Natural killer cell treated with Interleukin-12 subunit alpha and Interleukin-12 subunit beta and Interleukin-15 and Interleukin-18, amount 100 ng/mL, for 72 hours (primary cell): ENCODE data around the gene DDX59. TPM values are rescaled to one million over a fixed set of nuclear protein-coding genes. Genes with fewer than 3 reads are reported as not detected.
A peak's percentile ranks its signal among the peaks of the same experiment; 100 is the strongest.

Experiments
- ATAC-seq, 2 donors: fragments of 150-1000 bp; cut with Tn5 transposase in 1 of 2; sonication (Bioruptor Pico), chemical (Tn5 transposase) in 1 of 2; 2 replicates each; pipeline ENCODE4 v1.10.0; 2021
- DNase-seq: peaks from one replicate; pipeline ENCODE4 v3.0.0; 2022; ENCODE audit warnings: low spot score
- H3K27ac Mint-ChIP-seq, 2 donors: 1 replicate in 1 of 2; 2 replicates in 1 of 2; pipeline ENCODE4 v1.8.0; 2022; ENCODE audit warnings: mixed read lengths in 2 of 2, mild to moderate bottlenecking in 1 of 2, moderate library complexity in 1 of 2
- H3K27me3 Mint-ChIP-seq, 2 donors: 1 replicate in 1 of 2; 2 replicates in 1 of 2; pipeline ENCODE4 v1.8.0; 2022; ENCODE audit warnings: mixed read lengths in 2 of 2
- H3K36me3 Mint-ChIP-seq: one replicate; pipeline ENCODE4 v1.8.0; 2022; ENCODE audit warnings: mixed read lengths
- H3K4me1 Mint-ChIP-seq, 2 donors: 1 replicate in 1 of 2; 2 replicates in 1 of 2; pipeline ENCODE4 v1.8.0; 2022; ENCODE audit warnings: low read depth in 2 of 2, mixed read lengths in 2 of 2, mild to moderate bottlenecking in 1 of 2
- H3K4me3 Mint-ChIP-seq: one replicate; pipeline ENCODE4 v1.8.0; 2022; ENCODE audit warnings: mixed read lengths
- H3K9me3 Mint-ChIP-seq: 2 replicates; pipeline ENCODE4 v1.8.0; 2022; ENCODE audit warnings: mixed read lengths
- total RNA-seq, 2 donors: library from RNA; stranded (reverse); gene quantifications; one replicate each; pipeline ENCODE4 v1.2.3, GENCODE V29; 2022

DDX59 gene
- total RNA-seq, 2 donors from 2014 or later: 24.3 to 27.5 TPM

DNA sequence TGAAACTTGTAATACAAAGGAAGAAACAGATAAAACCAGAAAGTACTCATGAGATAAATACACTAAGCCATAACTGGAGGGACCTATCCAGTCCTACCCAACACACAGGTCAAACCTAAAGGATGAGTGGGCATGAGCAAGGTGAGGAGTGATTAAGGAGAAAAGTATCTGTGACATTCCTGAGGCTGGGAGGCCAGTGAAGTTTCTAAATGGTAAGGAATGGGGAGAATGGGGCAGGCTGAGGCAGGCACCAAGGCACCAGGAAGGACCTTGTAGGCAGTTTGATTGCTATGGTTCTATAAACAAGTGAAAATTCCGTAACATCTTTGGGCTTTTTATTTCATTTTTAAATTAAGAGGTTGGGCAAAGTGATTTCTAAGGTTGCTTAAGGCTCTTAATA lies 10.4 kb downstream of the DDX59 start:
- peaks cover 27 to 28% of the 10 kb centered on the region in 2 donors for H3K4me1 Mint-ChIP-seq
- DNase-seq (no peak), ATAC-seq (no peak)
- H3K27ac Mint-ChIP-seq: no peak overlapping the region
- no peaks in the 10 kb centered on the region for H3K9me3 Mint-ChIP-seq
- H3K27me3 Mint-ChIP-seq: no peaks in the 10 kb centered on the region
- H3K4me3 Mint-ChIP-seq: no peak overlapping the region
- H3K36me3 Mint-ChIP-seq: peaks cover 36% of the 10 kb centered on the region

DNA sequence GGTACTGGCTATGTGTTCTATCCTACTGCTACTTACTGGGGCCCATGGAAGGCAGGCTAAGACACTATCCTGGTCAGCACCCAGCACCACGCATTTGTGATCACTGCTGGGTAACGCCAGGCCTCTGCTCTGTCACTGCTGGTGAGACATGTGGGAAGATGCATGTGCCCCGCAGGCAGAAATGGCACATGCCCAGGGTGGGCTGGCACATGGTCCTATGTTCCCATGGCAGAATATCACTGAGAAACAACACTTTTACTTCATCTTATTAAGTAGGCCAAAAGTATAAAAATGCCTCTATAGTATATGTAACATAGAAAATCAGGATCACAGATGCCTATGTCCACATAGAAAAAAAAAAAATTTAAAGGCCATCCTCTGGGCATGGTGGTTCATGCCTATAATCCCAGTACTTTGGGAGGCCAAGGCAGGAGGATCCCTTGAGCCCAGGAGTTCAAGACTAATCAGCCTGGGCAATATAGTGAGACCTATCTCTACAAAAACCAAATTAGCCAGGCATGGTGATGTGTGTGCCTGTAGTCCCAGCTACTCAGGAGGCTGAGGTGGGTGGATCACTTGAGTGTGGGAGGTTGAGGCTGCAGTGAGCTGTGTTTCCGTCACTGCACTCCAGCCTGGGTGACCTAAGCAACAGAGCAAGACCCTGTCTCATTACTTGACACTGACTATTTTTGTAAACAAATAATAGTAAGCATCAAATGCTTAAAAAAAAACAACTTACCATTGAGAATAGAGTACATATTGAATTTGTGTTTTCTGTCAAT lies 11.5 kb downstream of the DDX59 start:
- Mint-ChIP-seq H3K9me3 (no peaks in the 10 kb centered on the region), H3K4me3 (no peak overlapping the region), H3K36me3 (peaks cover 39% of the 10 kb centered on the region), H3K27ac (no peak overlapping the region), H3K27me3 (no peaks in the 10 kb centered on the region), H3K4me1 (peaks cover 28 to 30% of the 10 kb centered on the region in 2 donors)
- ATAC-seq (no peak), DNase-seq (no peak)

GRCh38 chr1:200654660-200655059 lies 15.0 kb downstream of the DDX59 start:
- ATAC-seq (no peak), DNase-seq (no peak)
- no peak overlapping the region for H3K4me3 Mint-ChIP-seq
- H3K9me3 Mint-ChIP-seq: no peaks in the 10 kb centered on the region
- peaks cover 23 to 30% of the 10 kb centered on the region in 2 donors for H3K4me1 Mint-ChIP-seq
- H3K36me3 Mint-ChIP-seq: peaks cover 33% of the 10 kb centered on the region
- no peaks in the 10 kb centered on the region for H3K27me3 Mint-ChIP-seq
- H3K27ac Mint-ChIP-seq: peak overlapping the region; percentile 41 to 66

GRCh38 chr1:200653022-200653462 lies 16.7 kb downstream of the DDX59 start:
- no peaks in the 10 kb centered on the region for H3K27me3 Mint-ChIP-seq
- no peak for DNase-seq
- peak overlapping the region; percentile 57 for H3K4me3 Mint-ChIP-seq
- H3K4me1 Mint-ChIP-seq: peaks cover 23 to 30% of the 10 kb centered on the region in 2 donors
- peak overlapping the region; percentile 30 to 66 for H3K27ac Mint-ChIP-seq
- no peaks in the 10 kb centered on the region for H3K9me3 Mint-ChIP-seq
- peaks cover 33% of the 10 kb centered on the region for H3K36me3 Mint-ChIP-seq
- ATAC-seq: peak in 1 of 2 donors; percentile 71

DNA sequence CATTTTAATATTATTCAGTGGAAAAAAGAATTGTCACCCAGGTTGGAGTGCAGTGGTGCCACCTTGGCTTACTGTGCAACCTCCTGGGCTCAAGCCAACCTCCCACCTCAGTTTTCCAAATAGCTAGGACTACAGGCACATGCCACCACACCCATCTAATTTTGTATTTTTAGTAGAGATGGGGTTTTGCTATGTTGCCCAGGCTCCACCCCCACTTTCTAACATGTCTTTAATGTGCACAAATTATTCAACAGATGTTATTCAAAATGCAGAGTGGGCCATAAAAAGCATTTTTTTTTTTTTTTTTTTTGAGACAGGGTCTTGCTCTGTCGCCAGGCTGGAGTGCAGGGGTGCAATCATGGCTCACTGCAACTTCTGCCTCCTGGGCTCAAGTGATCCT lies 17.3 kb downstream of the DDX59 start:
- DNase-seq (no peak), ATAC-seq (no peak)
- Mint-ChIP-seq H3K4me1 (peaks cover 23 to 30% of the 10 kb centered on the region in 2 donors), H3K27ac (peak overlapping the region; percentile 30 to 66), H3K27me3 (no peaks in the 10 kb centered on the region), H3K4me3 (no peak overlapping the region), H3K9me3 (no peaks in the 10 kb centered on the region), H3K36me3 (peaks cover 33% of the 10 kb centered on the region)

DNA sequence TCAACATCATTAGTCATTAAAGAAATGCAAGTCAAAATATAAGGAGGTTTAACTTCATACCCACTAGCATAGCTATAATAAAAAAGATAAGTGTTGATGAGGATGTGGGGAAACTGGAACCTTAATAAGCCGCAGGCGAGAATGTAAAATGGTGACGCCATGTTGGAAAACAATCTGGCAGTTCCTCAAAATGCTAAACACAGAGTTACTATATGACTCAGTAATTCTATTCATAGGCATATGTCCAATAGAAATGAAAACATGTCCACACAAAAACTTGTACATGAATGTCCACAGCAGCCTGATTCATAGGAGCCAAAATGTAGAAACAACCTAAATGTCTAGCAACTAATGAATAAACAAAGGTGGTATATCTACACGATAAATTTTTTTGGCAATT lies 23.2 kb downstream of the DDX59 start:
- no peak for DNase-seq
- H3K36me3 Mint-ChIP-seq: peaks cover 7% of the 10 kb centered on the region
- no peaks in the 10 kb centered on the region for H3K27me3 Mint-ChIP-seq

GRCh38 chr1:200644021-200644420 lies 25.7 kb downstream of the DDX59 start:
- no peak overlapping the region for H3K4me3 Mint-ChIP-seq
- DNase-seq (no peak), ATAC-seq (no peak)
- no peaks in the 10 kb centered on the region for H3K27me3 Mint-ChIP-seq
- no peak overlapping the region for H3K27ac Mint-ChIP-seq
- H3K9me3 Mint-ChIP-seq: no peaks in the 10 kb centered on the region
- H3K36me3 Mint-ChIP-seq: peaks cover 7% of the 10 kb centered on the region
- H3K4me1 Mint-ChIP-seq: peaks cover 4 to 7% of the 10 kb centered on the region in 2 donors

More for the DNA sequence above, 23.2 kb downstream of the DDX59 start:
- no peak overlapping the region for H3K4me3 Mint-ChIP-seq
- H3K9me3 Mint-ChIP-seq: no peaks in the 10 kb centered on the region
- no peak for ATAC-seq
- no peak overlapping the region for H3K27ac Mint-ChIP-seq
- no peaks in the 10 kb centered on the region for H3K4me1 Mint-ChIP-seq

DNA sequence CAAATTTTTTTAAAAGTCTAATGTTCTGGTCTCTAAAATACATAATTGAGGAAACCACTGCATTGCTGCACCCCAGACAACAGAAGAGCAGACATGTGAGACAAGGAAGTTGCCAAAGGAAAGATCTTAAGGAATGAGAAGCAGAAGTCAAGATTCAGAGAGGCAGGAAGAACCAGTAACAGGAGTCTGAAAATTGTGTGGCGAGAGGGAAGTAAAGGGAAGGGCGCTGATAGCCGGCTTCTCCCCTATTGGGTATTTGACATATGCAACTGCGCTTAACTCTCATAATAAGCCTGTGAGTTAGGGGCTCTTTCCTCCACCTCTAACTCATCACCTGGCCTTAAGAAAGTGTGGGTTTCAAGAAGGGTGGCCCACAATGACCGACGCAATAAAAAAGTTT lies 27.2 kb downstream of the DDX59 start:
- ATAC-seq (no peak), DNase-seq (no peak)
- H3K36me3 Mint-ChIP-seq: peaks cover 7% of the 10 kb centered on the region
- no peaks in the 10 kb centered on the region for H3K27me3 Mint-ChIP-seq
- H3K4me1 Mint-ChIP-seq: peaks cover 4 to 7% of the 10 kb centered on the region in 2 donors
- no peak overlapping the region for H3K4me3 Mint-ChIP-seq
- H3K9me3 Mint-ChIP-seq: no peaks in the 10 kb centered on the region
- H3K27ac Mint-ChIP-seq: no peak overlapping the region

GRCh38 chr1:200640963-200641401 lies 28.7 kb downstream of the DDX59 start:
- Mint-ChIP-seq H3K27me3 (no peaks in the 10 kb centered on the region), H3K36me3 (no peaks in the 10 kb centered on the region), H3K4me1 (peaks cover 4 to 7% of the 10 kb centered on the region in 2 donors), H3K27ac (no peak overlapping the region), H3K4me3 (no peak overlapping the region), H3K9me3 (no peaks in the 10 kb centered on the region)
- ATAC-seq (no peak), DNase-seq (no peak)

GRCh38 chr1:200640373-200640962 lies 29.2 kb downstream of the DDX59 start:
- no peaks in the 10 kb centered on the region for H3K27me3 Mint-ChIP-seq
- no peaks in the 10 kb centered on the region for H3K9me3 Mint-ChIP-seq
- ATAC-seq: no peak
- no peak for DNase-seq
- H3K27ac Mint-ChIP-seq: peak overlapping the region; percentile 42 to 45
- H3K4me3 Mint-ChIP-seq: peak overlapping the region; percentile 0
- H3K4me1 Mint-ChIP-seq: peaks cover 4 to 7% of the 10 kb centered on the region in 2 donors
- H3K36me3 Mint-ChIP-seq: no peaks in the 10 kb centered on the region

- peaks cover 4 to 7% of the 10 kb centered on the region in 2 donors for H3K4me1 Mint-ChIP-seq
- no peak overlapping the region for H3K4me3 Mint-ChIP-seq
- no peaks in the 10 kb centered on the region for H3K27me3 Mint-ChIP-seq
- H3K9me3 Mint-ChIP-seq: no peaks in the 10 kb centered on the region
- no peaks in the 10 kb centered on the region for H3K36me3 Mint-ChIP-seq
- no peak overlapping the region for H3K27ac Mint-ChIP-seq
- ATAC-seq (no peak), DNase-seq (no peak)
Measured at GRCh38 chr1:200638073-200638472, 31.6 kb downstream of the DDX59 start.

DNA sequence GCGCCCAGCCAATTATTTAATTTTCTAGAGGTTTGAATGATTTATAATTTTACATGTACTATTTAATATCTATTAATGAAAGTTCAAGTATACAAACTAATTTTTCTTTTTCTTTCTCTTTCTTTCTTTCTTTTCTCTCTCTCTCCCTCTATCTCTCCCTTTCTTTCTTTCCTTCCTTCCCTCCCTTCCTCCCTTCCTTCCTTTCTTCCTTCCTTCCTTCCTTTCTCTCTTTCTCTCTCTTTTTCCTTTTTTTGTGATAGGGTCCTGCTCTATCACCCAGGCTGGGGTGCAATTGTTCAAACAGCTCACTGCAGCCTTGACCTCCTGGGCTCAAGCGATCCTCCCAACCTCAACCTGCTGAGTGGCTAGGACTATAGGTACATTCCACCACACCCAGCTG lies 33.0 kb downstream of the DDX59 start:
- no peak overlapping the region for H3K27ac Mint-ChIP-seq

GRCh38 chr1:200634261-200635122 lies 35.2 kb downstream of the DDX59 start:
- ATAC-seq: no peak
- no peak overlapping the region for H3K27ac Mint-ChIP-seq

More for the DNA sequence above, 33.0 kb downstream of the DDX59 start:
- DNase-seq (no peak), ATAC-seq (no peak)
- peaks cover 4 to 7% of the 10 kb centered on the region in 2 donors for H3K4me1 Mint-ChIP-seq
- no peaks in the 10 kb centered on the region for H3K27me3 Mint-ChIP-seq
- H3K9me3 Mint-ChIP-seq: no peaks in the 10 kb centered on the region
- H3K4me3 Mint-ChIP-seq: no peak overlapping the region
- H3K36me3 Mint-ChIP-seq: no peaks in the 10 kb centered on the region

More at GRCh38 chr1:200634261-200635122, 35.2 kb downstream of the DDX59 start:
- no peaks in the 10 kb centered on the region for H3K36me3 Mint-ChIP-seq
- no peaks in the 10 kb centered on the region for H3K27me3 Mint-ChIP-seq
- DNase-seq: no peak
- no peaks in the 10 kb centered on the region for H3K9me3 Mint-ChIP-seq
- no peaks in the 10 kb centered on the region for H3K4me1 Mint-ChIP-seq
- H3K4me3 Mint-ChIP-seq: no peak overlapping the region
